Hepatocyte (in vitro differentiated cells): ENCODE measurements around the gene HNRNPF. TPM values are rescaled to one million over a fixed set of nuclear protein-coding genes. Genes with fewer than 3 reads are reported as not detected.
A peak's percentile ranks its signal among the peaks of the same experiment; 100 is the strongest.
"Not testable (repeated sequence)": the region's sequence is repeated elsewhere in the genome, so short reads cannot be mapped to it uniquely, and the experiment has no call there.

Experiments
- DNase-seq: peaks from one replicate; pipeline ENCODE4 v3.0.0-alpha.2; 2016; ENCODE audit warnings: low spot score
- H2AFZ ChIP-seq: fragments of 200-600 bp; sonication (generic); 2 replicates; pipeline ENCODE4 v1.6.0; 2016; ENCODE audit warnings: antibody characterized with exemption, mild to moderate bottlenecking
- H3K27ac ChIP-seq: fragments of 200-600 bp; sonication (generic); 2 replicates; pipeline ENCODE4 v1.5.1; 2016; ENCODE audit warnings: mild to moderate bottlenecking
- H3K27me3 ChIP-seq: fragments of 200-600 bp; sonication (generic); 2 replicates; pipeline ENCODE4 v1.6.1; 2016
- H3K36me3 ChIP-seq: fragments of 200-600 bp; sonication (generic); replicated peaks from 2 replicates; pipeline ENCODE4 v1.5.1; 2016; ENCODE audit warnings: low read depth; ENCODE audit not compliant: insufficient read depth
- H3K4me1 ChIP-seq: fragments of 200-600 bp; sonication (generic); 2 replicates; pipeline ENCODE4 v1.5.1; 2016; ENCODE audit warnings: mild to moderate bottlenecking, moderate library complexity; ENCODE audit not compliant: insufficient read depth
- H3K4me2 ChIP-seq: fragments of 200-600 bp; sonication (generic); 2 replicates; pipeline ENCODE4 v1.6.0; 2016
- H3K4me3 ChIP-seq: fragments of 200-600 bp; sonication (generic); 2 replicates; pipeline ENCODE4 v1.5.1; 2016; ENCODE audit warnings: mild to moderate bottlenecking
- H3K79me2 ChIP-seq: fragments of 200-600 bp; sonication (generic); 2 replicates; pipeline ENCODE4 v1.6.0; 2017; ENCODE audit warnings: mild to moderate bottlenecking
- H3K9me2 ChIP-seq: fragments of 200-600 bp; sonication (generic); replicated peaks from 2 replicates; pipeline ENCODE4 v1.6.0; 2017; ENCODE audit warnings: mild to moderate bottlenecking; ENCODE audit not compliant: insufficient read depth
- H3K9me3 ChIP-seq: fragments of 200-600 bp; sonication (generic); 2 replicates; pipeline ENCODE4 v1.5.1; 2016; ENCODE audit warnings: low read depth, mild to moderate bottlenecking
- H4K20me1 ChIP-seq: fragments of 200-600 bp; sonication (generic); 2 replicates; pipeline ENCODE4 v1.6.0; 2016; ENCODE audit warnings: mild to moderate bottlenecking; ENCODE audit not compliant: insufficient read depth, poor library complexity, severe bottlenecking
- EZH2 ChIP-seq: fragments of 200-600 bp; sonication (generic); IDR thresholded peaks from 2 replicates; pipeline ENCODE4 v1.6.1; 2016; ENCODE audit warnings: antibody characterized with exemption, mild to moderate bottlenecking, borderline replicate concordance
- EZH2phosphoT487 ChIP-seq: fragments of 200-600 bp; sonication (generic); IDR thresholded peaks from one replicate; pipeline ENCODE4 v1.6.1; 2018; ENCODE audit warnings: antibody characterized with exemption, mild to moderate bottlenecking, low read depth, moderate library complexity; ENCODE audit not compliant: unreplicated experiment, severe bottlenecking
- WGBS: methylation state at CpG from one replicate; pipeline ENCODE4 v1.1.6; 2016; ENCODE audit warnings: low lambda C conversion rate; ENCODE audit errors: missing lambda C conversion rate; 5-methylcytosine and 5-hydroxymethylcytosine counted together
- polyA plus RNA-seq: library from polyadenylated mRNA; unstranded; fragments of >200 nt; fragmentation: Nextera tagmentation; extraction: Ambion mirVana; gene quantifications from 2 replicates; pipeline ENCODE4 v1.2.1, GENCODE V29; 2016
- total RNA-seq: library from RNA; depleted of rRNA; stranded (reverse); fragments of >200 nt; gene quantifications from 2 replicates; pipeline ENCODE4 v1.2.3, GENCODE V29; 2014
- TF ChIP-seq, protein P1 (sequence below): fragments of 200-600 bp; sonication (generic); IDR thresholded peaks from 2 replicates; pipeline ENCODE4 v1.5.1; 2016; ENCODE audit warnings: antibody characterized with exemption, mild to moderate bottlenecking; ENCODE audit not compliant: poor library complexity

The HNRNPF gene
- total and polyA plus RNA-seq, 2 experiments from 2014 or later, result 134 to 217 TPM

DNA sequence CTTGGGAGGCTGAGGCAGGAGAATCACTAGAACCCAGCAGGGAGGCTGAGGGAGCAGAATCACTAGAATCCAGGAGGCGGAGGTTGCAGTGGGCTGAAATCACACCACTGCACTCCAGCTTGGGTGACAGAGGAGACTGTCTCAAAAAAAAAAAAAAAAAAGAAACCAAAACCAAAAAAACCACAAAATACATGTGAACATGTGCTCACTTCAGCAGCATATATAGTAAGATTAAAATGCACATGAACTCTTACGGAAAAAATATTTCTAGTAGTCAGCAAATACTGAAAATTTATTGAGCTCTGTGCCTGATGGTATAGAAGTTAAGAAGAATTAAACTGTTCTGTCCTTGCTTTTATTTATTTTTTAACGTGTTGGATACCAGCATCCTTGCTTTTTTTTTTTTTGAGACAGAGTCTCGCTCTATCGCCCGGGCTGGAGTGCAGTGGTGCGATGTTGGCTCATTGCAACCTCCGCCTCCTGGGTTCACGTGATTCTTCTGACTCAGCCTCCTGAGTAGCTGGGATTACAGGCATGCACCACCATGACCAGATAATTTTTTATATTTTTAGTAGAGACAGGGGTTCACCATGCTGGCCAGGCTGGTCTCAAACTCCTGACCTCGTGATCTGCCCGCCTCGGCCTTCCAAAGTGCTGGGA, 18.3 kb upstream of the HNRNPF start:
- Histone ChIP-seq H4K20me1 (no peaks in the 10 kb centered on the region), H3K36me3 (no peaks in the 10 kb centered on the region), H3K79me2 (no peaks in the 10 kb centered on the region), H2AFZ (no peak overlapping the region), H3K4me1 (no peaks in the 10 kb centered on the region), H3K27me3 (no peaks in the 10 kb centered on the region), H3K27ac (no peak overlapping the region), H3K4me3 (no peak overlapping the region), H3K4me2 (no peak overlapping the region), H3K9me3 (no peaks in the 10 kb centered on the region), H3K9me2 (no peaks in the 10 kb centered on the region)
- TF ChIP-seq, protein P1, sequence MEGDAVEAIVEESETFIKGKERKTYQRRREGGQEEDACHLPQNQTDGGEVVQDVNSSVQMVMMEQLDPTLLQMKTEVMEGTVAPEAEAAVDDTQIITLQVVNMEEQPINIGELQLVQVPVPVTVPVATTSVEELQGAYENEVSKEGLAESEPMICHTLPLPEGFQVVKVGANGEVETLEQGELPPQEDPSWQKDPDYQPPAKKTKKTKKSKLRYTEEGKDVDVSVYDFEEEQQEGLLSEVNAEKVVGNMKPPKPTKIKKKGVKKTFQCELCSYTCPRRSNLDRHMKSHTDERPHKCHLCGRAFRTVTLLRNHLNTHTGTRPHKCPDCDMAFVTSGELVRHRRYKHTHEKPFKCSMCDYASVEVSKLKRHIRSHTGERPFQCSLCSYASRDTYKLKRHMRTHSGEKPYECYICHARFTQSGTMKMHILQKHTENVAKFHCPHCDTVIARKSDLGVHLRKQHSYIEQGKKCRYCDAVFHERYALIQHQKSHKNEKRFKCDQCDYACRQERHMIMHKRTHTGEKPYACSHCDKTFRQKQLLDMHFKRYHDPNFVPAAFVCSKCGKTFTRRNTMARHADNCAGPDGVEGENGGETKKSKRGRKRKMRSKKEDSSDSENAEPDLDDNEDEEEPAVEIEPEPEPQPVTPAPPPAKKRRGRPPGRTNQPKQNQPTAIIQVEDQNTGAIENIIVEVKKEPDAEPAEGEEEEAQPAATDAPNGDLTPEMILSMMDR, result no peak
- TF ChIP-seq EZH2phosphoT487 (no peak), EZH2 (no peak)
- DNase-seq, result no peak
- 92% methylated on average over 12 of the region's 12 CpGs for WGBS

DNA sequence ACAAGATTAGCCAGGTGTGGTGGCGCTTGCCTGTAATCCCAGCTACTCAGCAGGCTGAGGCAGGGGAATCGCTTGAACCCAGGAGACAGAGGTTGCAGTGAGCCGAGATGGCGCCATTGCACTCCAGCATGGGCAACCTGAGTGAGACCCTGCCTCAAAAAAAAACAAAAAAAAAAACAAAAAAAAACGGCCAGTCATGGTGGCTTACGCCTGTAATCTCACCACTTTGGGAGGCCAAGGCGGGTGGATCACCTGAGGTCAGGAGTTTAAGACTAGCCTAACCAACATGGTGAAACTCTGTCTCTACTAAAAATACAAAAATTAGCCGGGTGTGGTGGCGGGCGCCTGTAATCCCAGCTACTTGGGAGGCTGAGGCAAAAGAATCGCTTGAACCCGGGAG, 17.5 kb upstream of the HNRNPF start:
- H4K20me1 ChIP-seq, H3K79me2 ChIP-seq, H3K27ac ChIP-seq, H3K9me3 ChIP-seq, H2AFZ ChIP-seq, H3K27me3 ChIP-seq, H3K4me3 ChIP-seq, H3K4me2 ChIP-seq, H3K36me3 ChIP-seq, H3K9me2 ChIP-seq, H3K4me1 ChIP-seq, DNase-seq: not testable (repeated sequence)
- WGBS, result 95% methylated on average over 12 of the region's 12 CpGs

DNA sequence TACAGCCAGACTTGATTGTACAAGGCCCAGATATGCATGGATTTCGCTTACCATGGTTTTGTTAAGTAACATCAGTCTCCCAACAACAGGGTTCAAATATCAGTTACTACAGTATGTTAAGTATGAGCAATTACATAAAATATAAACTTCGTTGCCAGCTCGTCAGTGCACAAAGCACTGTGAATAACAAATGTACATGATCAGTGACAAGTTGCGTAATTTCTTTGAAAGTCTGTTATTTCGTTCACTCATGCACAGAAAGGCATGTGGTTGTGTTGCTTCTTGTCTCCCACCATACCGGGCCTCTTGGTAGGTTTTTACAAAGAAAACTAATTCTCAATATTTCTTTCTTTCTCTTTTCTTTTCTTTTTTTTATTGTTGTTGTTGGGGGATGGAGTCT, 15.4 kb upstream of the HNRNPF start:
- H3K4me2 ChIP-seq, result no peak overlapping the region
- no peak overlapping the region for H2AFZ ChIP-seq
- H4K20me1 ChIP-seq, result no peaks in the 10 kb centered on the region
- H3K9me3 ChIP-seq, result no peaks in the 10 kb centered on the region
- H3K4me1 ChIP-seq, result peaks cover 14% of the 10 kb centered on the region
- no peaks in the 10 kb centered on the region for H3K9me2 ChIP-seq
- H3K27ac ChIP-seq, result no peak overlapping the region
- no peaks in the 10 kb centered on the region for H3K36me3 ChIP-seq
- no peaks in the 10 kb centered on the region for H3K79me2 ChIP-seq
- no peak for TF ChIP-seq EZH2
- TF ChIP-seq, protein P1, result no peak
- TF ChIP-seq EZH2phosphoT487, result no peak
- 94% methylated on average over 6 of the region's 6 CpGs for WGBS
- no peak overlapping the region for H3K4me3 ChIP-seq
- no peak for DNase-seq
- H3K27me3 ChIP-seq, result no peaks in the 10 kb centered on the region

DNA sequence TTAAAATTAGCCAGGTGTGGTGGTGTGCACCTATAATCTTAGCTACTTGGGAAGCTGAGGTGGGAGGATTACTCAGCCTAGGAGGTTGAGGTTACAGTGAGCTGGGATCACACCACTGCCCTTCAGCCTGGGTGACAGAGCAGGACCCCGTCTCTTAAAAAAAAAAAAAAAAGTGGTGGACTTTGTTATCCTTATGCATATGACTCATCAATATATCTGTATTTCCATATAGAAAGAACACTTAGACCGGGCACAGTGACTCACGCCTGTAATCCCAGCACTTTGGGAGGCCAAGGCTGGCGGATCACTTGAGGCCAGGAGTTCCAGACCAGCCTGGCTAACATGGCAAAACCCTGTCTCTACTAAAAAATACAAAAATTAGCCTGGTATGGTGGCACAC, 13.0 kb upstream of the HNRNPF start:
- not testable (repeated sequence) for H3K27me3 ChIP-seq, DNase-seq, H4K20me1 ChIP-seq, H3K9me2 ChIP-seq, H3K79me2 ChIP-seq, H3K36me3 ChIP-seq, H3K9me3 ChIP-seq, H3K4me3 ChIP-seq, H2AFZ ChIP-seq, H3K4me2 ChIP-seq
- WGBS, result 81% methylated on average over 4 of the region's 4 CpGs
- peaks cover 14% of the 10 kb centered on the region for H3K4me1 ChIP-seq
- peak overlapping the region; percentile 99 for H3K27ac ChIP-seq
